Measurements from ENCODE around the gene LYG2.
"Not testable (repeated sequence)": the region's sequence is repeated elsewhere in the genome, so short reads cannot be mapped to it uniquely, and the experiment has no call there.

Gene LYG2

GRCh38 chr2:99201959-99202678, 53.3 kb downstream of the LYG2 start:
- in situ Hi-C loops (cut with MboI; ENCODE audit: low sequenced_read_pairs) = no loop called here

- in situ Hi-C loops (cut with MboI; ENCODE audit: low sequenced_read_pairs) = no loop called here
Measured at GRCh38 chr2:99200076-99200800, 55.2 kb downstream of the LYG2 start.

GRCh38 chr2:99198103-99198841, 57.2 kb downstream of the LYG2 start:
- in situ Hi-C loops (cut with MboI; ENCODE audit: low sequenced_read_pairs) = no loop called here

GRCh38 chr2:99192364-99192763, 63.1 kb downstream of the LYG2 start:
- in situ Hi-C loops (cut with MboI; ENCODE audit: low sequenced_read_pairs) = not testable (repeated sequence)
